GM23338 (cell line): ENCODE measurements around the gene USH2A.

ENCODE experiments used
- CTCF ChIP-seq, 2 experiments: fragments of 200-600 bp in 1 of 2; sonication (generic) in 1 of 2; conservative IDR thresholded peaks; 2 replicates each; pipeline versions ENCODE4 v1.5.1 to v1.6.1; 2016 to 2017; ENCODE audit warnings: antibody characterized with exemption in 2 of 2, low read depth in 2 of 2, mild to moderate bottlenecking in 2 of 2, moderate library complexity in 1 of 2
- EZH2 ChIP-seq: fragments of 200-600 bp; sonication (generic); IDR thresholded peaks from one replicate; pipeline ENCODE4 v1.8.0; 2017; ENCODE audit warnings: antibody characterized with exemption, mild to moderate bottlenecking, low read depth; ENCODE audit not compliant: unreplicated experiment
- EZH2phosphoT487 ChIP-seq: fragments of 200-600 bp; sonication (generic); IDR thresholded peaks from one replicate; pipeline ENCODE4 v1.8.1; 2018; ENCODE audit warnings: antibody characterized with exemption; ENCODE audit not compliant: unreplicated experiment
- JUNB ChIP-seq: IDR thresholded peaks from one replicate; pipeline ENCODE4 v1.6.1; 2016; ENCODE audit warnings: antibody characterized with exemption; ENCODE audit not compliant: unreplicated experiment
- NANOG ChIP-seq: IDR thresholded peaks from 2 replicates; pipeline ENCODE4 v1.6.1; 2016; ENCODE audit warnings: antibody characterized with exemption, borderline replicate concordance
- REST ChIP-seq: IDR thresholded peaks from one replicate; pipeline ENCODE4 v1.6.1; 2018; ENCODE audit warnings: antibody characterized with exemption; ENCODE audit not compliant: unreplicated experiment

- TF ChIP-seq EZH2phosphoT487 (no peak), REST (no peak), CTCF (conservative IDR thresholded peaks at IDR 0.05; ENCODE audit: low read depth in 2 of 2) (no peak), NANOG (no peak), EZH2 (no peak), JUNB (no peak)
Observed at GRCh38 chr1:216178281-216178680, 245.0 kb downstream of the USH2A start.
